ENCODE data around the gene SPEM1. TPM values are rescaled to one million over a fixed set of nuclear protein-coding genes. Genes with fewer than 3 reads are reported as not detected.
"Not testable (repeated sequence)": the region's sequence is repeated elsewhere in the genome, so short reads cannot be mapped to it uniquely, and the experiment has no call there.

The SPEM1 gene
- total RNA-seq, 1 donor: not detected

GRCh38 chr17:7466639-7467341, 46.7 kb downstream of the SPEM1 start:
- H3K4me3 ChIP-seq (ENCODE audit: low read depth, low read length): no peak overlapping the region
- peak; percentile 71 for DNase-seq (ENCODE audit: low read depth)
- no peak for TF ChIP-seq CTCF (IDR thresholded peaks at IDR 0.05; ENCODE audit: insufficient read depth, low read length)

- DNase-seq (ENCODE audit: low read depth): no peak
- no peak for TF ChIP-seq CTCF (IDR thresholded peaks at IDR 0.05; ENCODE audit: insufficient read depth, low read length)
- no peak overlapping the region for H3K4me3 ChIP-seq (ENCODE audit: low read depth, low read length)
Measured at GRCh38 chr17:7467498-7467897, 47.4 kb downstream of the SPEM1 start.

GRCh38 chr17:7468290-7468689, 48.2 kb downstream of the SPEM1 start:
- no peak for DNase-seq (ENCODE audit: low read depth)
- TF ChIP-seq CTCF (IDR thresholded peaks at IDR 0.05; ENCODE audit: insufficient read depth, low read length): no peak

GRCh38 chr17:7468804-7469389, 48.8 kb downstream of the SPEM1 start:
- no peak for DNase-seq (ENCODE audit: low read depth)
- H3K4me3 ChIP-seq (ENCODE audit: low read depth, low read length): no peak overlapping the region
- TF ChIP-seq CTCF (IDR thresholded peaks at IDR 0.05; ENCODE audit: insufficient read depth, low read length): no peak

More at GRCh38 chr17:7468290-7468689, 48.2 kb downstream of the SPEM1 start:
- H3K4me3 ChIP-seq (ENCODE audit: low read depth, low read length): no peak overlapping the region

- DNase-seq (ENCODE audit: low read depth); H3K4me3 ChIP-seq (ENCODE audit: low read depth, low read length): not testable (repeated sequence)
Measured at GRCh38 chr17:7469843-7470242, 49.7 kb downstream of the SPEM1 start.

GRCh38 chr17:7470457-7470973, 50.4 kb downstream of the SPEM1 start:
- H3K4me3 ChIP-seq (ENCODE audit: low read depth, low read length); DNase-seq (ENCODE audit: low read depth): not testable (repeated sequence)

Other genes with a start within 250 kb of the SPEM1 start
- 0.09 and 2.8 TPM in 2 replicates for gene ASGR1, start 241.0 kb upstream of the SPEM1 start, total RNA-seq (ENCODE audit: low replicate concordance)
- 2.9 and 11.9 TPM in 2 replicates for gene DLG4, start 200.5 kb upstream of the SPEM1 start, total RNA-seq (ENCODE audit: low replicate concordance)
- gene ACADVL, start 200.4 kb upstream of the SPEM1 start, total RNA-seq (ENCODE audit: low replicate concordance): 136 and 210 TPM in 2 replicates
- gene DVL2, start 185.8 kb upstream of the SPEM1 start, total RNA-seq (ENCODE audit: low replicate concordance): 67.7 and 102 TPM in 2 replicates
- gene PHF23, start 180.9 kb upstream of the SPEM1 start, total RNA-seq (ENCODE audit: low replicate concordance): 26.7 and 40.3 TPM in 2 replicates
- 293 and 420 TPM in 2 replicates for gene GABARAP, start 177.9 kb upstream of the SPEM1 start, total RNA-seq (ENCODE audit: low replicate concordance)
- 15.3 and 41.2 TPM in 2 replicates for gene CTDNEP1, start 168.6 kb upstream of the SPEM1 start, total RNA-seq (ENCODE audit: low replicate concordance)
- 31.6 and 35.6 TPM in 2 replicates for gene ELP5, start 168.1 kb upstream of the SPEM1 start, total RNA-seq (ENCODE audit: low replicate concordance)
- gene CLDN7, start 157.8 kb upstream of the SPEM1 start, total RNA-seq (ENCODE audit: low replicate concordance): 3.0 TPM in 1 of 2 replicates, not detected in the other
- gene SLC2A4, start 138.6 kb upstream of the SPEM1 start, total RNA-seq (ENCODE audit: low replicate concordance): 0.18 TPM in 1 of 2 replicates, not detected in the other
- not detected in 2 replicates for gene YBX2, start 125.7 kb upstream of the SPEM1 start, total RNA-seq (ENCODE audit: low replicate concordance)
- 78.3 and 1,006 TPM in 2 replicates for gene EIF5A, start 112.7 kb upstream of the SPEM1 start, total RNA-seq (ENCODE audit: low replicate concordance)
- 28.4 and 69.1 TPM in 2 replicates for gene GPS2, start 105.0 kb upstream of the SPEM1 start, total RNA-seq (ENCODE audit: low replicate concordance)
- gene NEURL4, start 91.0 kb upstream of the SPEM1 start, total RNA-seq (ENCODE audit: low replicate concordance): 17.4 and 17.7 TPM in 2 replicates
- 0.72 TPM in 1 of 2 replicates, not detected in the other for gene ACAP1, start 83.8 kb upstream of the SPEM1 start, total RNA-seq (ENCODE audit: low replicate concordance)
- 6.1 and 6.9 TPM in 2 replicates for gene KCTD11, start 68.2 kb upstream of the SPEM1 start, total RNA-seq (ENCODE audit: low replicate concordance)
- not detected in 2 replicates for gene TMEM95, start 65.2 kb upstream of the SPEM1 start, total RNA-seq (ENCODE audit: low replicate concordance)
- under 0.01 TPM in 1 of 2 replicates, not detected in the other for gene TNK1, start 39.2 kb upstream of the SPEM1 start, total RNA-seq (ENCODE audit: low replicate concordance)
- gene PLSCR3, start 25.8 kb upstream of the SPEM1 start, total RNA-seq (ENCODE audit: low replicate concordance): 19.5 and 26.9 TPM in 2 replicates
- 21.7 and 43.7 TPM in 2 replicates for gene TMEM256, start 16.2 kb upstream of the SPEM1 start, total RNA-seq (ENCODE audit: low replicate concordance)
- gene NLGN2, start 12.5 kb upstream of the SPEM1 start, total RNA-seq (ENCODE audit: low replicate concordance): 7.0 and 20.3 TPM in 2 replicates
- not detected in 2 replicates for gene SPEM2, start 5.3 kb downstream of the SPEM1 start, total RNA-seq (ENCODE audit: low replicate concordance)
- 0.25 TPM in 1 of 2 replicates, not detected in the other for gene SPEM3, start 8.5 kb downstream of the SPEM1 start, total RNA-seq (ENCODE audit: low replicate concordance)
- gene TMEM102, start 15.1 kb downstream of the SPEM1 start, total RNA-seq (ENCODE audit: low replicate concordance): 1.6 and 2.2 TPM in 2 replicates
- gene FGF11, start 19.2 kb downstream of the SPEM1 start, total RNA-seq (ENCODE audit: low replicate concordance): 0.36 and 1.7 TPM in 2 replicates
- gene CHRNB1, start 24.7 kb downstream of the SPEM1 start, total RNA-seq (ENCODE audit: low replicate concordance): 4.7 and 6.1 TPM in 2 replicates
- 37.4 and 45.5 TPM in 2 replicates for gene ZBTB4, start 59.3 kb downstream of the SPEM1 start, total RNA-seq (ENCODE audit: low replicate concordance)
- not detected in 2 replicates for gene SLC35G6, start 61.1 kb downstream of the SPEM1 start, total RNA-seq (ENCODE audit: low replicate concordance)
- 72.9 and 74.1 TPM in 2 replicates for gene POLR2A, start 64.0 kb downstream of the SPEM1 start, total RNA-seq (ENCODE audit: low replicate concordance)
- 10.1 and 14.5 TPM in 2 replicates for gene TNFSF12, start 128.7 kb downstream of the SPEM1 start, total RNA-seq (ENCODE audit: low replicate concordance)
- gene TNFSF13, start 138.4 kb downstream of the SPEM1 start, total RNA-seq (ENCODE audit: low replicate concordance): 1.1 and 1.4 TPM in 2 replicates
- gene SENP3, start 141.6 kb downstream of the SPEM1 start, total RNA-seq (ENCODE audit: low replicate concordance): 14.6 and 60.4 TPM in 2 replicates
- 4.9 and 71.7 TPM in 2 replicates for gene CD68, start 159.3 kb downstream of the SPEM1 start, total RNA-seq (ENCODE audit: low replicate concordance)
- 32.3 and 127 TPM in 2 replicates for gene MPDU1, start 163.5 kb downstream of the SPEM1 start, total RNA-seq (ENCODE audit: low replicate concordance)
- gene SOX15, start 169.8 kb downstream of the SPEM1 start, total RNA-seq (ENCODE audit: low replicate concordance): 0.57 and 1.4 TPM in 2 replicates
- gene FXR2, start 194.6 kb downstream of the SPEM1 start, total RNA-seq (ENCODE audit: low replicate concordance): 27.1 and 33.1 TPM in 2 replicates
- 34.5 and 82.2 TPM in 2 replicates for gene SAT2, start 207.5 kb downstream of the SPEM1 start, total RNA-seq (ENCODE audit: low replicate concordance)
- gene SHBG, start 209.8 kb downstream of the SPEM1 start, total RNA-seq (ENCODE audit: low replicate concordance): 0.25 and 0.36 TPM in 2 replicates
- gene ATP1B2, start 230.6 kb downstream of the SPEM1 start, total RNA-seq (ENCODE audit: low replicate concordance): not detected in 2 replicates